K562 (cell line): ENCODE data around the gene G6PD. TPM values are rescaled to one million over a fixed set of nuclear protein-coding genes. Genes with fewer than 3 reads are reported as not detected.

ENCODE experiments used
- CREB3 ChIP-seq: fragments of 450-650 bp; conservative IDR thresholded peaks from 2 replicates; pipeline ENCODE4 v1.6.1; 2016; ENCODE audit warnings: missing genetic modification characterization, low read depth, mild to moderate bottlenecking, missing compliant biosample characterization, moderate library complexity
- CTCF ChIP-seq, 3 experiments: IDR thresholded peaks in 2 of 3; conservative IDR thresholded peaks in 1 of 3; 2 replicates each; pipeline ENCODE4 v1.5.1; 2011 to 2012; ENCODE audit warnings: low read length in 3 of 3, mild to moderate bottlenecking in 3 of 3, control low read depth in 2 of 3, improper control_type of control experiment in 1 of 3, inconsistent platforms in 1 of 3, low read depth in 1 of 3, mixed read lengths in 1 of 3, moderate library complexity in 1 of 3; ENCODE audit not compliant: insufficient read depth in 2 of 3
- FOXK2 ChIP-seq, 2 experiments: fragments of 450-650 bp; IDR thresholded peaks in 1 of 2; conservative IDR thresholded peaks in 1 of 2; 2 replicates each; pipeline ENCODE4 v1.6.1; 2016; ENCODE audit warnings: low read depth in 2 of 2, mild to moderate bottlenecking in 1 of 2
- GTF2B ChIP-seq: IDR thresholded peaks from 2 replicates; pipeline ENCODE4 v1.6.1; 2011; ENCODE audit not compliant: insufficient read length; ENCODE audit errors: extremely low read depth
- PRDM10 ChIP-seq: fragments of 450-650 bp; IDR thresholded peaks from 2 replicates; pipeline ENCODE4 v1.6.1; 2018; ENCODE audit not compliant: partially characterized antibody
- RB1 ChIP-seq: fragments of 450-650 bp; IDR thresholded peaks from 2 replicates; pipeline ENCODE4 v1.6.1; 2017; ENCODE audit warnings: low read depth, mild to moderate bottlenecking
- RFX5 ChIP-seq: IDR thresholded peaks from 2 replicates; pipeline ENCODE4 v1.6.1; 2011; ENCODE audit warnings: low read depth, mild to moderate bottlenecking, improper control_type of control experiment, low read length
- SETDB1 ChIP-seq: IDR thresholded peaks from one replicate; pipeline ENCODE4 v1.6.1; 2012; ENCODE audit warnings: low read length, control low read depth, inconsistent platforms
- SNRNP70 ChIP-seq: fragments of 200-400 bp; formaldehyde crosslinking; optimal IDR thresholded peaks from 2 replicates; pipeline ENCODE3; 2017; ENCODE audit warnings: low read depth, low read length
- STAT5A ChIP-seq: IDR thresholded peaks from 2 replicates; pipeline ENCODE4 v1.6.1; 2012; ENCODE audit warnings: low read length, inconsistent platforms, borderline replicate concordance
- TRIM28 ChIP-seq: fragments of 450-650 bp; IDR thresholded peaks from 2 replicates; pipeline ENCODE4 v1.6.1; 2017
- ZBTB7A ChIP-seq: IDR thresholded peaks from 2 replicates; pipeline ENCODE4 v1.6.1; 2011; ENCODE audit warnings: low read depth, mild to moderate bottlenecking, low read length, moderate library complexity, borderline replicate concordance; ENCODE audit not compliant: control insufficient read depth
- ZC3H8 ChIP-seq: fragments of 450-650 bp; IDR thresholded peaks from 2 replicates; pipeline ENCODE4 v1.6.1; 2017
- ZNF175 ChIP-seq: fragments of 200-800 bp; sonication (Bioruptor generic); IDR thresholded peaks from 2 replicates; pipeline ENCODE4 v1.6.1; 2016; ENCODE audit warnings: low read depth, mild to moderate bottlenecking, missing genetic modification characterization, missing compliant biosample characterization
- ZNF436 ChIP-seq: fragments of 250-450, 450-650 bp; sonication (Bioruptor Pico); formaldehyde crosslinking; IDR thresholded peaks from 2 replicates; pipeline ENCODE4 v1.7.0; 2020; ENCODE audit warnings: mild to moderate bottlenecking
- ZNF445 ChIP-seq: fragments of 250-450 bp; sonication (Bioruptor Pico); IDR thresholded peaks from 2 replicates; pipeline ENCODE4 v1.4.0; 2020; ENCODE audit warnings: low read depth, mild to moderate bottlenecking, moderate library complexity
- polyA plus RNA-seq, 8 experiments: library from polyadenylated mRNA; depleted of rRNA in 4 of 8; stranded (reverse) in 5 of 8; unstranded in 3 of 8; fragments of >200 nt; fragmentation: Nextera tagmentation in 2 of 8; fragmentation: Illumina TruSeq in 1 of 8; extraction: Ambion mirVana in 2 of 8; extraction: Trizol in 1 of 8; gene quantifications; 2 replicates each; pipeline versions ENCODE4 v1.2.1 to v1.2.3, GENCODE V29; 2011 to 2014; ENCODE audit warnings: inconsistent platforms in 1 of 8, missing spikeins in 1 of 8
- total RNA-seq, 7 experiments: library from RNA; depleted of rRNA in 6 of 7; stranded (reverse); fragments of >200 nt in 6 of 7; fragmentation: Illumina TruSeq in 2 of 7; extraction: Trizol in 2 of 7; gene quantifications; 2 replicates each; pipeline versions ENCODE4 v1.2.1 to v1.2.3, GENCODE V29; 2011 to 2021; ENCODE audit warnings: low replicate concordance in 1 of 7

Gene G6PD
- total and polyA plus RNA-seq, 9 of the 15 experiments (the other 6 are each of a cell fraction or from before 2014, with no cell fraction given), result 2.9 to 222 (median 66.4) TPM

GRCh38 chrX:154484255-154485149 lies 62.1 kb downstream of the G6PD start (continued):
- peak; percentile 68 for TF ChIP-seq PRDM10
- TF ChIP-seq ZNF445, result no peak
- TF ChIP-seq FOXK2 (conservative IDR thresholded peaks at IDR 0.05 in 1 of 2, IDR thresholded peaks at IDR 0.05 in 1 of 2; ENCODE audit: low read depth in 2 of 2), result 0 out of 4 replicates have a peak, but pooled peaks have one; percentile 40 to 42
- no peak for TF ChIP-seq TRIM28
- no peak for TF ChIP-seq CTCF (IDR thresholded peaks at IDR 0.05 in 2 of 3, conservative IDR thresholded peaks at IDR 0.05 in 1 of 3; ENCODE audit: insufficient read depth in 2 of 3, low read depth in 1 of 3, low read length in 3 of 3)
- TF ChIP-seq STAT5A, result no peak
- TF ChIP-seq GTF2B, result no peak
- TF ChIP-seq RFX5, result no peak
- no peak for TF ChIP-seq SETDB1
- no peak for TF ChIP-seq SNRNP70
- TF ChIP-seq ZNF175 (CRISPR knock-in tag), result no peak
- no peak; the same call in 1 of the 2 replicates for TF ChIP-seq ZBTB7A
- TF ChIP-seq ZC3H8, result no peak
- no peak for TF ChIP-seq ZNF436 (CRISPR knock-in tag)
- TF ChIP-seq RB1, result peak; percentile 17; the same call in 1 of the 2 replicates
- TF ChIP-seq CREB3 (tag), result no peak; the same call in 1 of the 2 replicates
